ENCODE results near the gene ADGRE1.

ADGRE1 gene

GRCh38 chr19:6969490-6969889 is 82.1 kb downstream of the ADGRE1 start:
- H2AK5ac ChIP-seq (ENCODE audit: low read length, severe bottlenecking): no peak overlapping the region
- WGBS: no CpG with 5 or more reads among the region's 2 CpGs
- no peak overlapping the region for H3K18ac ChIP-seq (ENCODE audit: low read depth in 1 of 2, low read length in 2 of 2)
- H3K14ac ChIP-seq (ENCODE audit: low read length in 2 of 2): no peak overlapping the region
- H3K36me3 ChIP-seq (ENCODE audit: control insufficient read depth in 1 of 2, insufficient read depth in 2 of 2, low read depth in 1 of 2, low read length in 2 of 2): no peaks in the 10 kb centered on the region
- no peak overlapping the region for H4K8ac ChIP-seq (ENCODE audit: low read length)
- no peak overlapping the region for H3K27ac ChIP-seq (ENCODE audit: low read length, poor library complexity, severe bottlenecking)
- H2BK5ac ChIP-seq (ENCODE audit: low read depth, low read length, poor library complexity, severe bottlenecking): no peak overlapping the region
- no peak overlapping the region for H3K4ac ChIP-seq (ENCODE audit: low read depth in 1 of 2, low read length in 2 of 2)
- H3K23ac ChIP-seq (ENCODE audit: low read length in 2 of 2): no peak overlapping the region
- no peak overlapping the region for H3K4me2 ChIP-seq (ENCODE audit: low read length, poor library complexity, severe bottlenecking)
- H3K9me3 ChIP-seq (ENCODE audit: control insufficient read depth, low read length): no peaks in the 10 kb centered on the region
- no peak for DNase-seq
- no peak overlapping the region for H4K91ac ChIP-seq (ENCODE audit: low read length)
- H2AFZ ChIP-seq (ENCODE audit: low read depth, low read length): no peak overlapping the region
- H2BK12ac ChIP-seq (ENCODE audit: low read length in 2 of 2): no peak overlapping the region
- no peaks in the 10 kb centered on the region for H3K79me1 ChIP-seq (replicated peaks; ENCODE audit: low read length, poor library complexity, severe bottlenecking)
- H3K9ac ChIP-seq (ENCODE audit: low read length): no peak overlapping the region
- H3K4me1 ChIP-seq (ENCODE audit: control insufficient read depth, insufficient read depth, low read depth, low read length): no peaks in the 10 kb centered on the region
- peaks cover 0 to 3% of the 10 kb centered on the region in 2 experiments for H3K27me3 ChIP-seq (ENCODE audit: control insufficient read depth in 1 of 2, insufficient read depth in 1 of 2, low read length in 2 of 2)
- H3K4me3 ChIP-seq (ENCODE audit: insufficient read depth in 1 of 2, low read depth in 1 of 2, low read length in 2 of 2): no peak overlapping the region
- no peak overlapping the region for H2BK120ac ChIP-seq (ENCODE audit: low read depth, low read length)
- H2BK15ac ChIP-seq (ENCODE audit: low read depth, poor library complexity, severe bottlenecking): no peak overlapping the region

GRCh38 chr19:6970021-6970420 is 82.6 kb downstream of the ADGRE1 start:
- no CpG with 5 or more reads among the region's 2 CpGs for WGBS
- no peak overlapping the region for H2BK12ac ChIP-seq (ENCODE audit: low read length in 2 of 2)
- no peak overlapping the region for H2BK120ac ChIP-seq (ENCODE audit: low read depth, low read length)

GRCh38 chr19:6970443-6970842 is 83.1 kb downstream of the ADGRE1 start:
- no peak for DNase-seq
- Histone ChIP-seq H3K4me3 (ENCODE audit: insufficient read depth in 1 of 2, low read depth in 1 of 2, low read length in 2 of 2) (no peak overlapping the region), H4K91ac (ENCODE audit: low read length) (no peak overlapping the region), H3K4ac (ENCODE audit: low read depth in 1 of 2, low read length in 2 of 2) (no peak overlapping the region), H2BK5ac (ENCODE audit: low read depth, low read length, poor library complexity, severe bottlenecking) (no peak overlapping the region), H2BK15ac (ENCODE audit: low read depth, poor library complexity, severe bottlenecking) (no peak overlapping the region), H3K14ac (ENCODE audit: low read length in 2 of 2) (no peak overlapping the region), H4K8ac (ENCODE audit: low read length) (no peak overlapping the region), H3K23ac (ENCODE audit: low read length in 2 of 2) (no peak overlapping the region), H3K27ac (ENCODE audit: low read length, poor library complexity, severe bottlenecking) (no peak overlapping the region), H2BK12ac (ENCODE audit: low read length in 2 of 2) (no peak overlapping the region), H3K18ac (ENCODE audit: low read depth in 1 of 2, low read length in 2 of 2) (no peak overlapping the region), H3K79me1 (replicated peaks; ENCODE audit: low read length, poor library complexity, severe bottlenecking) (no peaks in the 10 kb centered on the region), H2BK120ac (ENCODE audit: low read depth, low read length) (no peak overlapping the region), H3K9me3 (ENCODE audit: control insufficient read depth, low read length) (no peaks in the 10 kb centered on the region), H2AFZ (ENCODE audit: low read depth, low read length) (no peak overlapping the region), H3K4me1 (ENCODE audit: control insufficient read depth, insufficient read depth, low read depth, low read length) (no peaks in the 10 kb centered on the region), H3K4me2 (ENCODE audit: low read length, poor library complexity, severe bottlenecking) (no peak overlapping the region), H3K9ac (ENCODE audit: low read length) (no peak overlapping the region), H3K36me3 (ENCODE audit: control insufficient read depth in 1 of 2, insufficient read depth in 2 of 2, low read depth in 1 of 2, low read length in 2 of 2) (no peaks in the 10 kb centered on the region), H3K27me3 (ENCODE audit: control insufficient read depth in 1 of 2, insufficient read depth in 1 of 2, low read length in 2 of 2) (peaks cover 0 to 3% of the 10 kb centered on the region in 2 experiments), H2AK5ac (ENCODE audit: low read length, severe bottlenecking) (no peak overlapping the region)
- 77% methylated on average over 5 of the region's 5 CpGs for WGBS

More at GRCh38 chr19:6970021-6970420, 82.6 kb downstream of the ADGRE1 start:
- no peak overlapping the region for H3K4ac ChIP-seq (ENCODE audit: low read depth in 1 of 2, low read length in 2 of 2)
- no peak overlapping the region for H2AFZ ChIP-seq (ENCODE audit: low read depth, low read length)
- DNase-seq: no peak
- H2BK5ac ChIP-seq (ENCODE audit: low read depth, low read length, poor library complexity, severe bottlenecking): no peak overlapping the region
- no peak overlapping the region for H3K27ac ChIP-seq (ENCODE audit: low read length, poor library complexity, severe bottlenecking)
- H4K8ac ChIP-seq (ENCODE audit: low read length): no peak overlapping the region
- H3K9me3 ChIP-seq (ENCODE audit: control insufficient read depth, low read length): no peaks in the 10 kb centered on the region
- H3K36me3 ChIP-seq (ENCODE audit: control insufficient read depth in 1 of 2, insufficient read depth in 2 of 2, low read depth in 1 of 2, low read length in 2 of 2): no peaks in the 10 kb centered on the region
- H2BK15ac ChIP-seq (ENCODE audit: low read depth, poor library complexity, severe bottlenecking): no peak overlapping the region
- no peak overlapping the region for H3K14ac ChIP-seq (ENCODE audit: low read length in 2 of 2)
- H3K4me3 ChIP-seq (ENCODE audit: insufficient read depth in 1 of 2, low read depth in 1 of 2, low read length in 2 of 2): no peak overlapping the region
- no peak overlapping the region for H2AK5ac ChIP-seq (ENCODE audit: low read length, severe bottlenecking)
- no peaks in the 10 kb centered on the region for H3K79me1 ChIP-seq (replicated peaks; ENCODE audit: low read length, poor library complexity, severe bottlenecking)
- no peak overlapping the region for H3K23ac ChIP-seq (ENCODE audit: low read length in 2 of 2)
- H3K18ac ChIP-seq (ENCODE audit: low read depth in 1 of 2, low read length in 2 of 2): no peak overlapping the region
- H3K4me2 ChIP-seq (ENCODE audit: low read length, poor library complexity, severe bottlenecking): no peak overlapping the region
- no peak overlapping the region for H4K91ac ChIP-seq (ENCODE audit: low read length)
- no peak overlapping the region for H3K9ac ChIP-seq (ENCODE audit: low read length)
- H3K27me3 ChIP-seq (ENCODE audit: control insufficient read depth in 1 of 2, insufficient read depth in 1 of 2, low read length in 2 of 2): peaks cover 0 to 3% of the 10 kb centered on the region in 2 experiments
- H3K4me1 ChIP-seq (ENCODE audit: control insufficient read depth, insufficient read depth, low read depth, low read length): no peaks in the 10 kb centered on the region

GRCh38 chr19:6971366-6971765 is 84.0 kb downstream of the ADGRE1 start:
- no peak overlapping the region for H2AFZ ChIP-seq (ENCODE audit: low read depth, low read length)
- no peak overlapping the region for H2BK5ac ChIP-seq (ENCODE audit: low read depth, low read length, poor library complexity, severe bottlenecking)
- H3K23ac ChIP-seq (ENCODE audit: low read length in 2 of 2): no peak overlapping the region
- no peak overlapping the region for H3K14ac ChIP-seq (ENCODE audit: low read length in 2 of 2)
- H2BK120ac ChIP-seq (ENCODE audit: low read depth, low read length): no peak overlapping the region
- H3K79me1 ChIP-seq (replicated peaks; ENCODE audit: low read length, poor library complexity, severe bottlenecking): no peaks in the 10 kb centered on the region
- DNase-seq: no peak
- no peaks in the 10 kb centered on the region for H3K27me3 ChIP-seq (ENCODE audit: control insufficient read depth in 1 of 2, insufficient read depth in 1 of 2, low read length in 2 of 2)
- H3K27ac ChIP-seq (ENCODE audit: low read length, poor library complexity, severe bottlenecking): no peak overlapping the region
- H2BK15ac ChIP-seq (ENCODE audit: low read depth, poor library complexity, severe bottlenecking): no peak overlapping the region
- no peak overlapping the region for H3K9ac ChIP-seq (ENCODE audit: low read length)
- peaks cover 7% of the 10 kb centered on the region for H3K9me3 ChIP-seq (ENCODE audit: control insufficient read depth, low read length)
- no peak overlapping the region for H4K8ac ChIP-seq (ENCODE audit: low read length)
- H2AK5ac ChIP-seq (ENCODE audit: low read length, severe bottlenecking): no peak overlapping the region
- no peak overlapping the region for H2BK12ac ChIP-seq (ENCODE audit: low read length in 2 of 2)
- WGBS: no CpG with 5 or more reads among the region's 1 CpG
- H3K18ac ChIP-seq (ENCODE audit: low read depth in 1 of 2, low read length in 2 of 2): no peak overlapping the region
- H3K4ac ChIP-seq (ENCODE audit: low read depth in 1 of 2, low read length in 2 of 2): no peak overlapping the region
- H3K36me3 ChIP-seq (ENCODE audit: control insufficient read depth in 1 of 2, insufficient read depth in 2 of 2, low read depth in 1 of 2, low read length in 2 of 2): no peaks in the 10 kb centered on the region
- H3K4me2 ChIP-seq (ENCODE audit: low read length, poor library complexity, severe bottlenecking): no peak overlapping the region
- H3K4me3 ChIP-seq (ENCODE audit: insufficient read depth in 1 of 2, low read depth in 1 of 2, low read length in 2 of 2): no peak overlapping the region
- no peaks in the 10 kb centered on the region for H3K4me1 ChIP-seq (ENCODE audit: control insufficient read depth, insufficient read depth, low read depth, low read length)
- no peak overlapping the region for H4K91ac ChIP-seq (ENCODE audit: low read length)

Measured in mesenchymal stem cell (in vitro differentiated cells and primary cell).